ENCODE results near the gene AZU1. TPM values are rescaled to one million over a fixed set of nuclear protein-coding genes. Genes with fewer than 3 reads are reported as not detected.
"Not testable (repeated sequence)": the region's sequence is repeated elsewhere in the genome, so short reads cannot be mapped to it uniquely, and the experiment has no call there.

Gene AZU1
- polyA plus RNA-seq, 2 of the 4 experiments (the other 2 are of a cell fraction), result 0.31 to 0.32 TPM

- TF ChIP-seq ATOH8 (CRISPR knock-in tag; IDR thresholded peaks at IDR 0.05; ENCODE audit: low read depth), result no peak
- no peak for TF ChIP-seq KDM5A (IDR thresholded peaks at IDR 0.05)
- no peak for TF ChIP-seq CBX2 (IDR thresholded peaks at IDR 0.05; ENCODE audit: borderline replicate concordance, low read depth)
- no peak for TF ChIP-seq NFE2L2 (conservative IDR thresholded peaks at IDR 0.05; ENCODE audit: low read length)
- TF ChIP-seq ELK1 (IDR thresholded peaks at IDR 0.05; ENCODE audit: low read depth, low read length), result no peak
- no peak for TF ChIP-seq JUNB (IDR thresholded peaks at IDR 0.05)
- no peak for TF ChIP-seq ESRRA (IDR thresholded peaks at IDR 0.05; ENCODE audit: borderline replicate concordance, low read length)
Measured at GRCh38 chr19:835210-835810, 7.7 kb downstream of the AZU1 start (continued).

GRCh38 chr19:840519-841206 lies 13.0 kb downstream of the AZU1 start, which contains the start of gene PRTN3:
Gene PRTN3, plus strand, starts transcription at chr19:840999. Its CDS starts 10 bp downstream, at chr19:841009.
- 61% methylated on average over 7 of the region's 24 CpGs for WGBS (ENCODE audit: missing lambda C conversion rate)

GRCh38 chr19:842802-843179 lies 15.2 kb downstream of the AZU1 start:
- ATAC-seq; DNase-seq (ENCODE audit: low read depth in 1 of 2, low spot score in 1 of 2); H3K27ac ChIP-seq; H3K4me3 ChIP-seq; FAIRE-seq; H3K4me1 ChIP-seq; H3K9me3 ChIP-seq; POLR2A ChIA-PET: not testable (repeated sequence)
- H3K4me2 ChIP-seq, result peak overlapping the region; percentile 99
- CTCF ChIA-PET, result interaction anchor here (1.1 to 1.2 kb wide), 2 partner anchors 18 to 72 kb away, joined by 3 to 5 read pairs; no protein-coding TSS in a partner anchor
- 69% methylated on average over 7 of the region's 7 CpGs for WGBS (ENCODE audit: missing lambda C conversion rate)

More at GRCh38 chr19:840519-841206, 13.0 kb downstream of the AZU1 start, which contains the start of gene PRTN3:
- no peaks in the 10 kb centered on the region for H3K9me3 ChIP-seq
- no peak within 1 kb of the TSS for H3K27ac ChIP-seq
- no peak for TF ChIP-seq MYC (IDR thresholded peaks at IDR 0.05; ENCODE audit: borderline replicate concordance, low read length)
- no peak for TF ChIP-seq PBX3 (IDR thresholded peaks at IDR 0.05)
- no peak for TF ChIP-seq HMGXB4 (CRISPR knock-in tag; IDR thresholded peaks at IDR 0.05; ENCODE audit: borderline replicate concordance)
- no peak for TF ChIP-seq ZSCAN20 (CRISPR knock-in tag; IDR thresholded peaks at IDR 0.05)
- no peak for TF ChIP-seq RFX5 (IDR thresholded peaks at IDR 0.05)
- no peak for TF ChIP-seq CHD2 (IDR thresholded peaks at IDR 0.05; ENCODE audit: low read length, partially characterized antibody)
- TF ChIP-seq JUN (IDR thresholded peaks at IDR 0.05), result no peak
- no peak for TF ChIP-seq BCL3 (IDR thresholded peaks at IDR 0.05)
- TF ChIP-seq CHD4 (IDR thresholded peaks at IDR 0.05; ENCODE audit: borderline replicate concordance), result no peak
- TF ChIP-seq NR3C1 (IDR thresholded peaks at IDR 0.05), result no peak
- no peak within 1 kb of the TSS for H3K4me3 ChIP-seq
- DNase-seq (ENCODE audit: low read depth in 1 of 2, low spot score in 1 of 2) (no peak), FAIRE-seq (no peak), ATAC-seq (no peak)
- POLR2A ChIA-PET, result no interaction called here
- CTCF ChIA-PET, result no interaction called here
- H3K4me1 ChIP-seq, result peaks cover 9% of the 10 kb centered on the region; the same call in 1 of the 3 replicates
- H3K4me2 ChIP-seq, result no peak within 1 kb of the TSS
